Skin epidermis (tissue), 12 donors: ENCODE data around the gene FANCC.

Source experiments
- H3K27ac ChIP-seq, 21 experiments: fragments of 200-600 bp; sonication (generic) in 11 of 21; one replicate each; pipeline ENCODE4 v1.5.0; 2020; ENCODE audit warnings: mild to moderate bottlenecking in 3 of 21, inconsistent platforms in 2 of 21, moderate library complexity in 2 of 21
- H3K4me3 ChIP-seq, 7 experiments: fragments of 200-600 bp; sonication (generic) in 2 of 7; one replicate each; pipeline ENCODE4 v1.5.0; 2020; ENCODE audit warnings: inconsistent platforms in 2 of 7, mild to moderate bottlenecking in 2 of 7, moderate library complexity in 1 of 7

The FANCC gene

GRCh38 chr9:95317119-95317892, at the start of gene FANCC:
TSS of gene FANCC (minus strand) at chr9:95317709. CDS start at chr9:95249291, 68,418 bp downstream.
- H3K4me3 ChIP-seq: peak within 1 kb of the TSS; percentile 77 to 96 (median 94)
- H3K27ac ChIP-seq: peak within 1 kb of the TSS; percentile 42 to 98 (median 94)

- no peak overlapping the region for H3K4me3 ChIP-seq
- no peak overlapping the region for H3K27ac ChIP-seq
Observed at GRCh38 chr9:95366731-95367325, 49.3 kb upstream of the FANCC start.

GRCh38 chr9:95365766-95366165, 48.3 kb upstream of the FANCC start:
- H3K4me3 ChIP-seq: no peak overlapping the region
- no peak overlapping the region for H3K27ac ChIP-seq

- H3K4me3 ChIP-seq: no peak overlapping the region
Observed at GRCh38 chr9:95363051-95363841, 45.7 kb upstream of the FANCC start.

GRCh38 chr9:95360866-95361265, 43.4 kb upstream of the FANCC start:
- Histone ChIP-seq H3K4me3 (no peak overlapping the region), H3K27ac (no peak overlapping the region)

More at GRCh38 chr9:95363051-95363841, 45.7 kb upstream of the FANCC start:
- no peak overlapping the region for H3K27ac ChIP-seq

- Histone ChIP-seq H3K27ac (no peak overlapping the region), H3K4me3 (no peak overlapping the region)
Observed at GRCh38 chr9:95357316-95357715, 39.8 kb upstream of the FANCC start.

- H3K4me3 ChIP-seq: no peak overlapping the region
Observed at GRCh38 chr9:95355500-95355899, 38.0 kb upstream of the FANCC start.

GRCh38 chr9:95351051-95351450, 33.5 kb upstream of the FANCC start:
- H3K27ac ChIP-seq: no peak overlapping the region
- no peak overlapping the region for H3K4me3 ChIP-seq

More at GRCh38 chr9:95355500-95355899, 38.0 kb upstream of the FANCC start:
- no peak overlapping the region for H3K27ac ChIP-seq

GRCh38 chr9:95350266-95350665, 32.8 kb upstream of the FANCC start:
- Histone ChIP-seq H3K4me3 (peak overlapping the region in 1 of 7 experiments; percentile 5), H3K27ac (no peak overlapping the region)

GRCh38 chr9:95349091-95350038, 31.9 kb upstream of the FANCC start:
- Histone ChIP-seq H3K4me3 (peak overlapping the region in 3 of 7 experiments; percentile 5 to 37 (median 29)), H3K27ac (no peak overlapping the region)

- H3K27ac ChIP-seq: no peak overlapping the region
- no peak overlapping the region for H3K4me3 ChIP-seq
Observed at GRCh38 chr9:95346021-95346420, 28.5 kb upstream of the FANCC start.

- no peak overlapping the region for H3K4me3 ChIP-seq
- H3K27ac ChIP-seq: no peak overlapping the region
Observed at GRCh38 chr9:95344735-95345325, 27.3 kb upstream of the FANCC start.

GRCh38 chr9:95343725-95344287, 26.3 kb upstream of the FANCC start:
- Histone ChIP-seq H3K27ac (no peak overlapping the region), H3K4me3 (no peak overlapping the region)

- Histone ChIP-seq H3K27ac (no peak overlapping the region), H3K4me3 (no peak overlapping the region)
Observed at GRCh38 chr9:95342571-95342970, 25.1 kb upstream of the FANCC start.

GRCh38 chr9:95341293-95341962, 23.9 kb upstream of the FANCC start:
- Histone ChIP-seq H3K4me3 (no peak overlapping the region), H3K27ac (no peak overlapping the region)

GRCh38 chr9:95338243-95338642, 20.7 kb upstream of the FANCC start:
- H3K4me3 ChIP-seq: no peak overlapping the region

GRCh38 chr9:95336281-95336680, 18.8 kb upstream of the FANCC start:
- Histone ChIP-seq H3K27ac (no peak overlapping the region), H3K4me3 (no peak overlapping the region)

More at GRCh38 chr9:95338243-95338642, 20.7 kb upstream of the FANCC start:
- no peak overlapping the region for H3K27ac ChIP-seq

GRCh38 chr9:95333426-95333825, 15.9 kb upstream of the FANCC start:
- H3K4me3 ChIP-seq: no peak overlapping the region
- no peak overlapping the region for H3K27ac ChIP-seq
